DOHH2 (cell line): ENCODE data around the gene RAD51B.

Experiments
- CTCF ChIP-seq: fragments of 200-600 bp; sonication (generic); IDR thresholded peaks from one replicate; pipeline ENCODE4 v1.5.1; 2014; ENCODE audit warnings: antibody characterized with exemption, mild to moderate bottlenecking, low read depth, low read length; ENCODE audit not compliant: poor library complexity, severe bottlenecking
- EZH2phosphoT487 ChIP-seq: fragments of 200-600 bp; sonication (generic); IDR thresholded peaks from 2 replicates; pipeline ENCODE4 v1.6.1; 2017; ENCODE audit warnings: borderline replicate concordance, mild to moderate bottlenecking, antibody characterized with exemption, low read length, moderate library complexity, mixed read lengths

- no peak for TF ChIP-seq CTCF
- no peak for TF ChIP-seq EZH2phosphoT487
Observed at GRCh38 chr14:68708343-68708742, 888.8 kb downstream of the RAD51B start.
